Naive B cell (primary cell): ENCODE results near the gene MICAL3. TPM values are rescaled to one million over a fixed set of nuclear protein-coding genes. Genes with fewer than 3 reads are reported as not detected.
"Not testable (repeated sequence)": the region's sequence is repeated elsewhere in the genome, so short reads cannot be mapped to it uniquely, and the experiment has no call there.

Experiments used
- ATAC-seq, 2 donors: fragments of 150-1000 bp; cut with Tn5 transposase; 2 replicates each; pipeline ENCODE4 v1.10.0; 2021; ENCODE audit warnings: low read depth in 2 of 2, mild to moderate bottlenecking in 2 of 2, moderate library complexity in 2 of 2
- DNase-seq: peaks from one replicate; pipeline ENCODE4 v3.0.0; 2022
- H3K27ac Mint-ChIP-seq, 6 donors: one replicate each; pipeline ENCODE4 v1.8.0; 2020 to 2022; ENCODE audit warnings: mild to moderate bottlenecking in 6 of 6, mixed read lengths in 6 of 6, moderate library complexity in 5 of 6, inconsistent platforms in 2 of 6
- H3K27me3 Mint-ChIP-seq, 3 donors: one replicate each; pipeline ENCODE4 v1.8.0; 2021 to 2022; ENCODE audit warnings: mixed read lengths in 3 of 3, mild to moderate bottlenecking in 1 of 3
- H3K36me3 Mint-ChIP-seq, 2 donors: one replicate each; pipeline ENCODE4 v1.8.0; 2020 to 2022; ENCODE audit warnings: mixed read lengths in 2 of 2, inconsistent platforms in 1 of 2, mild to moderate bottlenecking in 1 of 2
- H3K4me1 Mint-ChIP-seq, 3 donors: one replicate each; pipeline ENCODE4 v1.8.0; 2020 to 2022; ENCODE audit warnings: mixed read lengths in 3 of 3, inconsistent platforms in 1 of 3, mild to moderate bottlenecking in 1 of 3, moderate library complexity in 1 of 3
- H3K4me3 Mint-ChIP-seq, 8 donors: one replicate each; pipeline ENCODE4 v1.8.0; 2020 to 2022; ENCODE audit warnings: mild to moderate bottlenecking in 8 of 8, mixed read lengths in 8 of 8, moderate library complexity in 8 of 8, inconsistent platforms in 2 of 8
- H3K9me3 Mint-ChIP-seq, 7 donors: one replicate each; pipeline ENCODE4 v1.8.0; 2020 to 2022; ENCODE audit warnings: mixed read lengths in 7 of 7, mild to moderate bottlenecking in 5 of 7, inconsistent platforms in 2 of 7, moderate library complexity in 1 of 7
- polyA plus RNA-seq, 6 donors: library from polyadenylated mRNA; unstranded; fragments of 300-500 nt; fragmentation: Illumina TruSeq; gene quantifications; one replicate each; pipeline ENCODE4 v1.2.3, GENCODE V29; 2021; ENCODE audit warnings: low read depth in 6 of 6

MICAL3 gene
- polyA plus RNA-seq, 6 donors from 2014 or later, result 10.9 to 28.0 (median 15.6) TPM

GRCh38 chr22:17994424-17995108 lies 29.8 kb downstream of the MICAL3 start:
- Mint-ChIP-seq H3K4me1 (peaks cover 65 to 99% (median 92%) of the 10 kb centered on the region in 3 donors), H3K36me3 (peaks cover 0 to under 1% of the 10 kb centered on the region in 2 donors), H3K4me3 (peak overlapping the region; percentile 72 to 95 (median 83)), H3K27ac (peak overlapping the region; percentile 95 to 99 (median 98)), H3K27me3 (no peaks in the 10 kb centered on the region), H3K9me3 (no peaks in the 10 kb centered on the region)
- DNase-seq, result peak; percentile 78
- peak; percentile 45 to 62 for ATAC-seq

GRCh38 chr22:17992976-17993375 lies 31.4 kb downstream of the MICAL3 start:
- H3K36me3 Mint-ChIP-seq, ATAC-seq, DNase-seq, H3K27me3 Mint-ChIP-seq, H3K9me3 Mint-ChIP-seq: not testable (repeated sequence)
- H3K27ac Mint-ChIP-seq, result peak overlapping the region in 4 of 6 donors; percentile 67 to 97 (median 96)
- peak overlapping the region in 3 of 8 donors; percentile 23 to 32 (median 30) for H3K4me3 Mint-ChIP-seq
- H3K4me1 Mint-ChIP-seq, result peaks cover 66 to 99% (median 92%) of the 10 kb centered on the region in 3 donors

- peak overlapping the region in 4 of 6 donors; percentile 89 to 97 (median 92) for H3K27ac Mint-ChIP-seq
- peak overlapping the region in 3 of 8 donors; percentile 18 to 68 (median 31) for H3K4me3 Mint-ChIP-seq
- H3K4me1 Mint-ChIP-seq, result peaks cover 69 to 99% (median 92%) of the 10 kb centered on the region in 3 donors
- H3K27me3 Mint-ChIP-seq, ATAC-seq, H3K36me3 Mint-ChIP-seq, H3K9me3 Mint-ChIP-seq, DNase-seq: not testable (repeated sequence)
These were observed 32.4 kb downstream of the MICAL3 start for GRCh38 chr22:17991992-17992391.

GRCh38 chr22:17990942-17991341 lies 33.4 kb downstream of the MICAL3 start:
- Mint-ChIP-seq H3K27me3 (no peaks in the 10 kb centered on the region), H3K4me3 (peak overlapping the region in 3 of 8 donors; percentile 19 to 72 (median 20)), H3K36me3 (peaks cover 0 to 9% of the 10 kb centered on the region in 2 donors), H3K9me3 (no peaks in the 10 kb centered on the region), H3K27ac (peak overlapping the region in 5 of 6 donors; percentile 27 to 97 (median 88)), H3K4me1 (peaks cover 76 to 98% (median 92%) of the 10 kb centered on the region in 3 donors)
- ATAC-seq, result no peak
- no peak for DNase-seq

GRCh38 chr22:17990147-17990546 lies 34.2 kb downstream of the MICAL3 start:
- Mint-ChIP-seq H3K36me3 (peaks cover 0 to 9% of the 10 kb centered on the region in 2 donors), H3K4me1 (peaks cover 82 to 97% (median 94%) of the 10 kb centered on the region in 3 donors), H3K27me3 (no peaks in the 10 kb centered on the region), H3K27ac (peak overlapping the region; percentile 3 to 88 (median 70)), H3K9me3 (no peaks in the 10 kb centered on the region), H3K4me3 (peak overlapping the region in 2 of 8 donors; percentile 5 to 73)
- ATAC-seq, result no peak
- DNase-seq, result no peak

GRCh38 chr22:17988800-17989513 lies 35.4 kb downstream of the MICAL3 start:
- Mint-ChIP-seq H3K4me1 (peaks cover 78 to 95% (median 93%) of the 10 kb centered on the region in 3 donors), H3K9me3 (no peaks in the 10 kb centered on the region), H3K27me3 (no peaks in the 10 kb centered on the region), H3K4me3 (peak overlapping the region in 3 of 8 donors; percentile 47 to 75 (median 48)), H3K36me3 (peaks cover 0 to 9% of the 10 kb centered on the region in 2 donors), H3K27ac (peak overlapping the region; percentile 79 to 96 (median 88))
- ATAC-seq (no peak), DNase-seq (no peak)

- peaks cover 72 to 92% (median 88%) of the 10 kb centered on the region in 3 donors for H3K4me1 Mint-ChIP-seq
- ATAC-seq (no peak), DNase-seq (no peak)
- peak overlapping the region in 5 of 6 donors; percentile 64 to 92 (median 88) for H3K27ac Mint-ChIP-seq
- H3K9me3 Mint-ChIP-seq, result no peaks in the 10 kb centered on the region
- no peaks in the 10 kb centered on the region for H3K27me3 Mint-ChIP-seq
- H3K36me3 Mint-ChIP-seq, result peaks cover 0 to 9% of the 10 kb centered on the region in 2 donors
- H3K4me3 Mint-ChIP-seq, result peak overlapping the region in 4 of 8 donors; percentile 35 to 59 (median 40)
These were observed 38.8 kb downstream of the MICAL3 start for GRCh38 chr22:17985606-17986005.

- H3K27me3 Mint-ChIP-seq, H3K36me3 Mint-ChIP-seq, DNase-seq, ATAC-seq, H3K9me3 Mint-ChIP-seq: not testable (repeated sequence)
- peak overlapping the region in 5 of 6 donors; percentile 43 to 92 (median 88) for H3K27ac Mint-ChIP-seq
- peaks cover 74 to 92% (median 90%) of the 10 kb centered on the region in 3 donors for H3K4me1 Mint-ChIP-seq
- peak overlapping the region in 2 of 8 donors; percentile 25 to 43 for H3K4me3 Mint-ChIP-seq
These were observed 39.3 kb downstream of the MICAL3 start for GRCh38 chr22:17985071-17985470.

- peaks cover 67 to 92% (median 86%) of the 10 kb centered on the region in 3 donors for H3K4me1 Mint-ChIP-seq
- H3K4me3 Mint-ChIP-seq, result peak overlapping the region in 1 of 8 donors; percentile 36
- DNase-seq (no peak), ATAC-seq (no peak)
- H3K9me3 Mint-ChIP-seq, result no peaks in the 10 kb centered on the region
- H3K27ac Mint-ChIP-seq, result peak overlapping the region; percentile 31 to 94 (median 73)
- peaks cover 0 to 4% of the 10 kb centered on the region in 2 donors for H3K36me3 Mint-ChIP-seq
- H3K27me3 Mint-ChIP-seq, result no peaks in the 10 kb centered on the region
These were observed 40.2 kb downstream of the MICAL3 start for GRCh38 chr22:17984114-17984513.

GRCh38 chr22:17982572-17983141 lies 41.7 kb downstream of the MICAL3 start:
- Mint-ChIP-seq H3K9me3 (no peaks in the 10 kb centered on the region), H3K4me3 (peak overlapping the region in 1 of 8 donors; percentile 47), H3K36me3 (no peaks in the 10 kb centered on the region), H3K4me1 (peaks cover 62 to 82% (median 72%) of the 10 kb centered on the region in 3 donors), H3K27me3 (no peaks in the 10 kb centered on the region), H3K27ac (peak overlapping the region in 5 of 6 donors; percentile 79 to 94 (median 85))
- DNase-seq (no peak), ATAC-seq (no peak)

- DNase-seq, result no peak
- Mint-ChIP-seq H3K36me3 (no peaks in the 10 kb centered on the region), H3K27ac (peak overlapping the region in 4 of 6 donors; percentile 73 to 87 (median 78)), H3K4me1 (peaks cover 57 to 80% (median 68%) of the 10 kb centered on the region in 3 donors), H3K27me3 (no peaks in the 10 kb centered on the region), H3K4me3 (peak overlapping the region in 1 of 8 donors; percentile 68), H3K9me3 (no peaks in the 10 kb centered on the region)
- peak in 1 of 2 donors; percentile 24 for ATAC-seq
These were observed 42.9 kb downstream of the MICAL3 start for GRCh38 chr22:17981497-17981896.

GRCh38 chr22:17980638-17981051 lies 43.7 kb downstream of the MICAL3 start:
- Mint-ChIP-seq H3K27me3 (no peaks in the 10 kb centered on the region), H3K27ac (peak overlapping the region; percentile 83 to 96 (median 94)), H3K9me3 (no peaks in the 10 kb centered on the region), H3K4me1 (peaks cover 57 to 82% (median 67%) of the 10 kb centered on the region in 3 donors), H3K36me3 (no peaks in the 10 kb centered on the region), H3K4me3 (peak overlapping the region; percentile 46 to 87 (median 82))
- ATAC-seq (peak; percentile 81 to 84), DNase-seq (peak; percentile 66)

- H3K36me3 Mint-ChIP-seq, result no peaks in the 10 kb centered on the region
- DNase-seq (no peak), ATAC-seq (no peak)
- H3K9me3 Mint-ChIP-seq, result no peaks in the 10 kb centered on the region
- no peaks in the 10 kb centered on the region for H3K27me3 Mint-ChIP-seq
- H3K4me1 Mint-ChIP-seq, result peaks cover 57 to 82% (median 67%) of the 10 kb centered on the region in 3 donors
- H3K27ac Mint-ChIP-seq, result peak overlapping the region; percentile 83 to 96 (median 94)
- peak overlapping the region; percentile 46 to 87 (median 82) for H3K4me3 Mint-ChIP-seq
These were observed 44.3 kb downstream of the MICAL3 start for GRCh38 chr22:17980015-17980590.
